ENCODE results near the gene SYNJ1. TPM values are rescaled to one million over a fixed set of nuclear protein-coding genes. Genes with fewer than 3 reads are reported as not detected.
A peak's percentile ranks its signal among the peaks of the same experiment; 100 is the strongest.
"Not testable (repeated sequence)": the region's sequence is repeated elsewhere in the genome, so short reads cannot be mapped to it uniquely, and the experiment has no call there.

The SYNJ1 gene, protein sequence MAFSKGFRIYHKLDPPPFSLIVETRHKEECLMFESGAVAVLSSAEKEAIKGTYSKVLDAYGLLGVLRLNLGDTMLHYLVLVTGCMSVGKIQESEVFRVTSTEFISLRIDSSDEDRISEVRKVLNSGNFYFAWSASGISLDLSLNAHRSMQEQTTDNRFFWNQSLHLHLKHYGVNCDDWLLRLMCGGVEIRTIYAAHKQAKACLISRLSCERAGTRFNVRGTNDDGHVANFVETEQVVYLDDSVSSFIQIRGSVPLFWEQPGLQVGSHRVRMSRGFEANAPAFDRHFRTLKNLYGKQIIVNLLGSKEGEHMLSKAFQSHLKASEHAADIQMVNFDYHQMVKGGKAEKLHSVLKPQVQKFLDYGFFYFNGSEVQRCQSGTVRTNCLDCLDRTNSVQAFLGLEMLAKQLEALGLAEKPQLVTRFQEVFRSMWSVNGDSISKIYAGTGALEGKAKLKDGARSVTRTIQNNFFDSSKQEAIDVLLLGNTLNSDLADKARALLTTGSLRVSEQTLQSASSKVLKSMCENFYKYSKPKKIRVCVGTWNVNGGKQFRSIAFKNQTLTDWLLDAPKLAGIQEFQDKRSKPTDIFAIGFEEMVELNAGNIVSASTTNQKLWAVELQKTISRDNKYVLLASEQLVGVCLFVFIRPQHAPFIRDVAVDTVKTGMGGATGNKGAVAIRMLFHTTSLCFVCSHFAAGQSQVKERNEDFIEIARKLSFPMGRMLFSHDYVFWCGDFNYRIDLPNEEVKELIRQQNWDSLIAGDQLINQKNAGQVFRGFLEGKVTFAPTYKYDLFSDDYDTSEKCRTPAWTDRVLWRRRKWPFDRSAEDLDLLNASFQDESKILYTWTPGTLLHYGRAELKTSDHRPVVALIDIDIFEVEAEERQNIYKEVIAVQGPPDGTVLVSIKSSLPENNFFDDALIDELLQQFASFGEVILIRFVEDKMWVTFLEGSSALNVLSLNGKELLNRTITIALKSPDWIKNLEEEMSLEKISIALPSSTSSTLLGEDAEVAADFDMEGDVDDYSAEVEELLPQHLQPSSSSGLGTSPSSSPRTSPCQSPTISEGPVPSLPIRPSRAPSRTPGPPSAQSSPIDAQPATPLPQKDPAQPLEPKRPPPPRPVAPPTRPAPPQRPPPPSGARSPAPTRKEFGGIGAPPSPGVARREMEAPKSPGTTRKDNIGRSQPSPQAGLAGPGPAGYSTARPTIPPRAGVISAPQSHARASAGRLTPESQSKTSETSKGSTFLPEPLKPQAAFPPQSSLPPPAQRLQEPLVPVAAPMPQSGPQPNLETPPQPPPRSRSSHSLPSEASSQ (N-terminal part only)
- polyA plus RNA-seq (ENCODE audit: insufficient read depth in 1 of 5, insufficient read length in 5 of 5, low replicate concordance in 1 of 5), result 10 to 100 TPM; 13.7 to 21.0 (median 17.9) TPM
- long read RNA-seq, donor 1, full-length matches to known transcripts, result 1 of 1 reads
- long read RNA-seq, donor 1, partial matches to known transcripts, result 0 of 1 reads
- long read RNA-seq, donor 1, other reads (novel, unspliced or antisense), result 0 of 1 reads
- long read RNA-seq, donor 2, result 0 reads
- long read RNA-seq, donor 3, result 0 reads
- long read RNA-seq, donor 4, full-length matches to known transcripts, result 1 of 1 reads
- long read RNA-seq, donor 4, partial matches to known transcripts, result 0 of 1 reads
- long read RNA-seq, donor 4, other reads (novel, unspliced or antisense), result 0 of 1 reads
- long read RNA-seq, donor 5, partial matches to known transcripts, result 0 of 1 reads
- long read RNA-seq, donor 5, other reads (novel, unspliced or antisense), result 0 of 1 reads
- long read RNA-seq, donor 6, result 0 reads
- long read RNA-seq, donor 7, result 0 reads
- long read RNA-seq, donor 8, result 0 reads

DNA sequence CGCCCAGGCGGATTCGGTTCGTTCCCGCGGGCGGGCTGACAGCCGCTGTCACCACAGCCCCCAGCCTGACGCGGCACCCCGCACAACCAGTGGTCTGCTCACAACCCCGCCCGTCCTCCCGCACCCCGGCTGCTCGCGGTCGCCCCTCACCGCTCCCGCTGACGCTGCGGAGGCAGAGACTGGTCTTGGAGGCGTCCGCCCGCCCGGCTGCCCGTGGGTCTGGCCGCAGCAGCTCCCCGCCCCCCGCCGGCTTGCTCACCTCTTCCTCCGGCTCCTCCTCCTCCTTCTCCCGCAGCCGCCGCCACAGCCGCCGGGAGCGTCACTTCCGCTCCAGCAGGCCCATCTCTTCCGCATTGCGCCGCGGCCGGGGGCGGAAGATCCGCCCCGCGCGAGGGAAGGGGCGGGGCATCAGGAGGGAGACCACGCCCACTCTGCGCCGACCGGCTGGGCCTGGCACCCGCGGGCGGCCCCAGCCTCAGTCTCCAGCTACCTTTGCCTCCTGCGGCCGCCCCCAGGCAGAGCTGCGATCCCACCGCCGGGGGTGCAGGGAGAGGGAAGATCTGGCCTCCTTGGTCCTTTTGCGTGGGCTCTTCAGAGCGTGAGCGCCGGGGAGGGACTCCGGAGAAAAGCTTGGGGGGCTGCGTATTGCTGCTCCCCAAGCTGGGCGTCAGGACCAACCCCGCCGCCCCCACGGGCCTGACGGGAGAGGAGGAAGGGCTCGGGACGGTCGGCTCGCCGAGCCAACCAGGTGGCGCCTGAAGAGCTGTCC is at the start of gene SYNJ1:
Gene SYNJ1 (minus strand): TSS at position 327 of the 769 bp plus-strand sequence. CDS start 1,118 bp downstream, outside the sequence.
- DNase-seq, result peak; percentile 95 to 96

DNA sequence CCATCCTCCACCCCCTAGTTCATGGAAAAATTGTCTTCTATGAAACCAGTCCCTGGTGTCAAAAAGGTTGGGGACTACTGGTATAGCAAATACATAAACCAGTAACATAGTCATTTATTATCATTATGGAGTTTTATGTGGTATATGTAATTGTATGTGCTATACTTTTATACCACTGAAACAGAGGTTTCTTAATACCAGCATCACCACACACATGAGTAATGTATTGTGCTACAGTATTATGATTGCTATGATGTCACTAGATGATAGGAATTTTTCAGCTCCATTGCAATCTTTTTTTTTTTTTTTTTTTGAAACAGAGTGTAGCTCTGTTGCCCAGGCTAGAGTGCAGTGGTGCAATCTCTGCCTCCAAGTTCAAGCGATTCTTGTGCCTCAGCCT is 49.5 kb upstream of the SYNJ1 start:
- DNase-seq, result no peak

DNA sequence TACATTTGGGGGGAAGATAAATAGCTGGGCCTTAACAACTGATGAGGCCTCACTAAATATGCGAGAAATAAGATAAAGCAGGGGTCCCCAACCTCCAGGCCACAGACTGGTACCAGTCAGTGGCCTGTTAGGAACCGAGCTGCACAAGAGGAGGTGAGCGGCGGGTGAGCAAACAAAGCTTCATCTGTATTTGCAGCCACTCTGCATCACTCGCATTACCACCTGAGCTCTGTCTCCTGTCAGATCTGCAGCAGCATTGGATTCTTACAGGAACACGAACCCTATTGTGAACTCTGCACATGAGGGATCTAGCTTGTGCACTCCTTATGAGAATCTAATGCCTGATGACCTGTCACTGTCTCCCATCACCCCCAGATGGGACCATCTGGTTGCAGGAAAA is 48.9 kb upstream of the SYNJ1 start:
- DNase-seq, result no peak

DNA sequence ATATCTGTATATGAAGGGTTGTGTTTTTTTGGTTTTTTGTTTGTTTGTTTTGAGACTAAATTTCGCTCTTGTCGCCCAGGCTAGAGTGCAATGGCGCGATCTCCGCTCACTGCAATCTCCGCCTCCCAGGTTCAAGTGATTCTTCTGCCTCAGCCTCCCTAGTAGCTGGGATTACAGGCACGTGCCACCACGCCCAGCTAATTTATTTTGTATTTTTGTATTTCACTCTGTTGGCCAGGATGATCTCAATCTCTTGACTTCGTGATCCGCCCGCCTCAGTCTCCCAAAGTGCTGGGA is 45.2 kb upstream of the SYNJ1 start:
- not testable (repeated sequence) for DNase-seq

DNA sequence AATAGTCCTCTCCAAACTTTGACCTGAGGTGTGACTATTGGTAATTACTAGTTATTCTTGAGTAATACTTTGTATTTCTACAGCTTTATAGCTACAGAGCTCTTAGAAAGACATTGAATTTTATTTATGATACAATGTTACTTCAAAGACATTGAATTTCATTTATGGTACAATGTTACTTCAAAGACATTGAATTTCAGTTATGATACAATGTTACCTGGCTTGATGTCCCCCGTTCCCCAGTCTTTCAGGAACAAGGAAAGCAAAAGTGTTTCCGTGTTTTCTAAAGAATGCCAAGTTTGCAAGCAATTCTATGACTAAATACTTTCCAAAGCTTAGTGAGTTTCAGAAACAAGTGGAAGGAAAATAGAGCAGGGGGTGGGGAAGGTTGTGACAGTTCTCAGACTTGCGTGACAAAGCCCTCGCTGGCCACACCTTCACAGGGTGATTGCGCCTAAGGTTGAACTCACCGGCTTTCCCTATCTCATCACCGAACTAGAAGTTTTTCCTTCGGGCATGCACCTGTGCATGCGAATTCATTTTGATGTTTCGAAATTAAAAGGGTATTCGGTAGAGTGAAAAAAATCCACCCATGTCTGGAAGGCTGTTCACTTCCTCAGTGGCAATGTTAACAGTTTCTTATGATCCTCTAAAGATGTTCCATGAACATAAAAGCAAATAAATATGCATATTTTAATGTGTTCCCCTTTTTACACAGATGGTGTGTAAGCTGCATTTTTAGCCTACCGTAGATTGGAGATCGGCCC is 44.7 kb upstream of the SYNJ1 start:
- no peak for DNase-seq

DNA sequence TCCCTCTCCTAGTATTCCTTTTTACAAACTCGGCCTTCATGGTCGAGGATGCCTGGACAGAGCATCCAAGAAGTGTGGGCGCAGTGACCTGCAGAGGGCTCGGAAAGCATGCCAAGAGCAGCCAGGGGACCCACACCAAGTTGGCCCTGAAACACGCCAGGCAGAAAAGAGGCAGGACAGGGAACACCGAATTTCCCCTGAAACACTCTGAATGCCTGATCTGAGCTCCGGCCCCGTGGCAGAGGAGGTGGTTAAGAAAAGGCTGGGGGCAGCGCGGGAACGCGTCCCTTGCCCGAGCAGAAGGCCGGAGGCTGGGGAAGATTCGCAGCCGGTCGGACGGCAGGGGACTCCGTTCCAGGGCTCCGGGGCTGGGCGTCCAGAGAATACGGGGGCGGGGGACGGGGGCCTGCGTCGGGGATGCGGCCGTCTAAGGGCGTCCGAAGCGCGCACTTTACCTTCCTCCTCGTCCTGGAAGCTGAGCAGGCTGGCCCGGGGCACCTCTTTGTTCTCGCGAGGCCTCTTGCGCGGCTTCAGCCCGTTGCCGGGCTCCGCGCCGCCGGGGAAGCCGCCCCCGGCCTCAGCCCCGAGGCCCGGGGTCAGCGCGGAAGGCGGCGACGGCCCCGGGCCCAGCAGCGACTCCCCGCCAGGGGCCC is 43.2 kb upstream of the SYNJ1 start:
- DNase-seq, result peak; percentile 25 to 26

DNA sequence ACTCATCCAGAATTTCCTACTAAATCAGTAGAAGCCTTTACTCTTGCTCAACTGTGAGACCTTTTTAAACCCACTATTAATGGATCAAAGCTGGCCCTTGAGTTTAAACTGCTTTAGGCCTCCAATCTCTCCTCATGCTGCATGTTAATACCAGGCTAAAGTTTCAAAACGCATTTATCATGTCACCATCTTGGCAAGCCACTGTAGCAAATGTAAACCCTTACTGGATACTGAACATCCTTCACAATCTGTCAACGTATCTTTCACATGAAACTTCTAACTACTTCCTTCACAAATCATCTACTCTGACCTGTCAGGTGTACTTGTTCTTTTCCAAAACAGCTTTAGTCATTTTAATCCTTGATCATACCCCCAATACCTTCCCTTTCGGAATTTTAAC is 40.7 kb upstream of the SYNJ1 start:
- no peak for DNase-seq

DNA sequence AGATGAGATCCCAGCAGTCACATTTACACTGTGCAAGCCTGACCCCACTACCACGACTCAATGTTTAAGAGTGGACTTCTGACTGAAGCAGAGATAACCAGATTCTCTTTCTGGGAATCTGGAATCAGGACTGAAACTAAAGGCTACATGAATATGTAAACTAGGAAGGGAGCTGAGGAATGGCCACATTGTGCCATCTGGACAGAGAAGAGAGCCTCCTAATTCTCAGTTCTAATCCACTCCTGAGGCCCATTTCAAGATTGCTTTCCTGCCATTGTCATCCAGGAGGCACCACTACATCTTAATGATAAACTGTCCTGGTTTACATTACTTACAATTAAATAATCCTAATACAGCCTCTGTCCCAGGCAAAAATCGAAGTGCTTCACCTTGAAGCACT is 37.2 kb upstream of the SYNJ1 start:
- DNase-seq, result no peak

DNA sequence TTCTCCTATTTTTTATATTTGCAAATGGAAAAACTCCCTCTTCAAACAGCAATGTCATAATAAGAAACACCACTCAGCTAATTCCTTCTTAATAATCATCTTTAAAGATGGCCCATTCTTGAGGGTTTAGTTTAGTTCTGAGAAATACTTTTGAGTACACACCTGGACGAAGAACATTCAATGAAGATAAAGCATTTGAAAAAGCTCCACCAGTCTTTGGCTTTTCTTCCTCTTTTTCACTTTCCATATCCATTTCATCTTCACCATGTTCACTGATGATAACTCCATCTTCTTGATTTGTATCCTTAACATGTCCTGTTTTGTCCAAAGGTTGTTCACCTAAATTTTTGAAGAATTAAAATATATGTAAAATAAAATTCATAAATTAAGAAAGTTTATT is 36.4 kb upstream of the SYNJ1 start:
- DNase-seq, result no peak

DNA sequence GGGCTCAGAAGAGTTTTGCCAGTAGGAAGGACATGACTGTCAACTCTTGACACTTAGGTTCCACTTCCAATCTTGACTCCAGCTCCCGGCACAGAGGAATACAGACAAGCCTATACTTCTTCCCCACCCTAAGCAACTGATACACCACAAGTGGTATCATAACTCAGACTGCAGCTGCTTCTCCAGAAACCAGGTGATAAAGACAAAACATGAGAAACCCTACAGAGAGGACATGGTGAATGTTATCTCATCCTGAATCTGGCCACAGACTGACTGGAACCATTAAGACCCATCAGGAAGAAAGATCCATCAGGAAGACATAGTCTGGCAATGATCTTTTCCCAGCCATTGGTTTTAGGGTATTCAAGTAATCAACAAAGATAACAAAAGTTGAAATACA is 30.0 kb upstream of the SYNJ1 start:
- no peak for DNase-seq

DNA sequence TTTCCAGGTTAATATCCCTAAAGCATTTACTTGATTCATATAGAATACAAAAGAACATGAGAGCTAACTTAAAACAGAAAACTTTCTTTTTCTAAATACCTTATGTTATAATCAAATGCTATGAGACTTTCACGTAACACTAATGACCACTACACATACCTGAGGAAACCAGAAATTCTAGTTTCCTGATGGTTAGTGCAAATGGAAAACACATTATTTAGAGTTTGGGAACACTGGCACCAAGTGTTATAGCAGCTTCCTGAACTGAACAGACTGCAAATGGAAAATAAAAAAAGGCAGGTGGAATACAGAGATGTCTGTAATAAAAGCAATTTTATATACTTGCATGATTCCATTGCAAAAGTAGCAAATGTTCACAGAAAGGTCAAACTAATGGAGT is 28.3 kb upstream of the SYNJ1 start:
- DNase-seq, result peak in 1 of 2 donors; percentile 7

DNA sequence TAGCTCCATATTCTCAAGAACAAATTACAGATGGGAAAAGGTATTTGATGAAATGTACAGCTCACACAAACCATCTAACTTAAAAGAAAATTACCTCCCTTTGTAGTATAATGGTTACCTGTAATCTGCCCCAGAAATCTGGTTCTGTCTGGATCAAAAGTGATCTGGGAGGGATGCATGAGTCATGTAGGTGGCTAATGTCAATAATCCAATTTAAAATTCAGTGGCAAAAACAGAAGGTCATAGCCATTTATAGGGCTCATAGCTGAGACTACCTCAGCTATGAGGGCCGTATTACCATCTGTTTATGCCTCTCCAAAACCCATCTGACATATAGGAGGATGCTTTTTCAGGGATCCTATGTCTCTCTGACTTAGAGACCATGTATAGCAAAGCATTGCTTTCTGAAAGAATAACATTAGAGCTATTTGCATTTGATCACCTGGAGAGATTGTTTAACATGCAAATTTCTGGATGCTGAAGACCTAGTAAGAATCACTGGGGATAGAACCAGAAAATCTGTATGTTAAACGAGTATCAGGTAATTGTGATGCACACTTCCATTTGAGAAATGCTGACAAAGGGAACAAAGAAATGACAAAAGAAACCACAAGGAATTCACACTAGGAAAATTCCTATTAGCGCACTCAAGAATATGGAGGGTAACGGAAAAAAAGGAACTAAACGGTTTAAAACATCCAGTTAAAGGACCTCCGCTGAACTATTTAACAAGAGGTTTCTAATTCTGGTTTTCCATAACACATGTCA is 26.2 kb upstream of the SYNJ1 start:
- DNase-seq, result no peak

DNA sequence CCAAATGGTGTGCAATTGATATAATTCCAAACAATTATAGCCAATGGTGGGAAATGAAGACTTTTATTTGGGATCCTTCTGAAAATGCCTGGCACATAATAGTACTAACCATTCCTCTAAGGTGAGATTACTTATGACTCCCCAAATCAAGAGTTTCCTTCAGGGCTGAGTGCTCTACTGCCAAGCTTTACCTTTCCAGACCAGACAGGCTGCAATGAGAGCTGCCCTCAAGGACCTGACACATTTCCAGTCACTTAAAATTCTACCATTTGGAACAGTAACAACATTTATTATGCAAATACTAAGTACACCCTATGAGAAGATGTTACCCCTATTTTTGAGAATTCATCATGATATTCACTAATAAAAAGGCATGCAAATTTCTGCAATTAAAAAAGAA is 22.6 kb upstream of the SYNJ1 start:
- no peak for DNase-seq

DNA sequence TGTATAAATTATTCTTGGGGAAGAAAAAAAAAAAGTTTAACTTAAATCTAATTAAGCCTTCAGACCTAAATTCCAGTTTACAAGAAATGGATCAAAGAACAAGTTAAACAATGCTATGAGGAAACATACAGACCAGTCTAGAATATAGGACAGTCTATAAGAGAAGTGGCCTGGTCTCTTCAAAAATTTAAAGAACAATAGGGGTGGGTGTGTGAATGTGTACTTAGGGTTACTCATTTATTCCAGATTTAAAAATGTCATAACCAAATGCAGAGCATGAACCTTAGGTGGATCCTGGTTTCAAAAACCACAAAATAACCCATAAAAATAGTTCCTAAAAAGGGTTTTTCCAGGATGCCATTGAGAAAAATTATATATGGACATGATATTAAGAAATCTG is 21.8 kb upstream of the SYNJ1 start:
- no peak for DNase-seq

DNA sequence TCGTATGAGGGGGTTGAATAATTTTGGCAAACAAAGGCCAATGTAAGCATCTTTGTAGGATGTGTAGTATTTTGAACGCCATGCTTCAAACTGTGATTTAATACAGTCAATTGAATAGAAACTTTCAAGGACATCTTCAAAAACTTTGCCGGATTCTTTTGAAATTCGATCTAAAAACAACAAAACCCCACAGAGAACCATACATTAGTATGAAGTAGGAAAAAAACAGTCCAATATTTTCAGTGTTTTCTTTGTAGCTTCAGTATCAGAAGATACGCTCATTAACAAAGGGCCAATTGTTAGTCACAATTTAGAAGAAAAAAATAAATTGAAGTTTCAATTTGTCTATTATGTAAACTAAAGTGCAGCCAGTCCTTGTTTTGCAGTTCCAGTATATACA is 20.7 kb upstream of the SYNJ1 start:
- DNase-seq, result no peak

DNA sequence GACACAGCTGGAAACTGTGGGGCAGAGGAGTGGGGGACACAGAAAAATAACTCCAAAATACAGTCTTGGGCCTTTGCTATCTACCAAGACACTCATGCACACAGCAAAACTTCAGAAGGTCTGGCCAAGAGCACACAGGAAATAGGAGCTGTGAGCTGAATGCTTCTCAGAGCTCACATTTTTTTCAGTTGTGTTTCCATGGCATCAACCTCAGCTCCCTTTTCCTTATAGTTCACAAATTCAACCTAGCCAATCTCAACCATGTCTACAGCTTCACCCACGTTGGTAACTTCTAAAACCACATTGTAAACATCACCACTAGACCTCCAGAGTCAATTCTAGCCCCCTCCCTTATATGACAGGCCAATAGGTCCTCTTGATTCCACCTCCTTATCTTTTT is 19.6 kb upstream of the SYNJ1 start:
- DNase-seq, result no peak

DNA sequence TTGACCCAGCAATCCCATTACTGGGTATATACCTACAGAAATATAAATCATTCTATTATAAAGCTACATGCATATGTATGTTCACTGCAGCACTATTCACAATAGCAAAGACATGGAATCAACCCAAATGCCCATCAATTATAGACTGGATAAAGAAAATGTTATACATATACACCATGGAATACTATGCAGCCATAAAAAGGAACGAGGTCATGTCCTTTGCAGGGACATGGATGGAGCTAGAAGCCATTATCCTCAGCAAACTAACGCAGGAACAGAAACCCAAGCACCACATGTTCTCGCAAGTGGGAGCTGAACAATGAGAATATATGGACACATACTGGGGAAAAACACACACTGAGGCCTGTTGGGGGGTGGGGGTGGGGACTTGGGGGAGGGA is 18.9 kb upstream of the SYNJ1 start:
- not testable (repeated sequence) for DNase-seq

DNA sequence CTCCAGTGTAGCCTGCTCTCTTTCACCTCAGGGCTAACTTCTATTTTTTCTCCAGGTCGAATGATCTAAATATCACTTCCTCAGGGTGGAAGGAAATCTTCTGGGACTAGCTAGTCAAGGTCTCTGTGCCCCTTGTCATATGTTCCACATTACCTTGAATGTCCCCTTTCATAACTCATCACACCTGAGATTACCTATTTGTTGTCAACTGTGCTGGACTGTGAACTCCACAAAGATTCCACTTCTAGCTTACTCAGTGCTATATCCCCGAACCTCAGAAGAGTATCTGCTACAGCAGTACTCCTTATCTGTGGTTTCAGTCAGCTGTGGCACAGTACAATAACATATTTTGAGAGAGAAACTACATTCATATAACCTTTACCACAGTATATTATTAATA is 14.6 kb upstream of the SYNJ1 start:
- DNase-seq, result no peak
